CD1c-positive myeloid dendritic cell (primary cell): ENCODE measurements around the gene COMMD10.
"Not testable (repeated sequence)": the region's sequence is repeated elsewhere in the genome, so short reads cannot be mapped to it uniquely, and the experiment has no call there.

Source experiments
- DNase-seq: peaks from one replicate; pipeline ENCODE4 v3.0.0-alpha.2; 2016; ENCODE audit errors: extremely low spot score

COMMD10 gene

DNA sequence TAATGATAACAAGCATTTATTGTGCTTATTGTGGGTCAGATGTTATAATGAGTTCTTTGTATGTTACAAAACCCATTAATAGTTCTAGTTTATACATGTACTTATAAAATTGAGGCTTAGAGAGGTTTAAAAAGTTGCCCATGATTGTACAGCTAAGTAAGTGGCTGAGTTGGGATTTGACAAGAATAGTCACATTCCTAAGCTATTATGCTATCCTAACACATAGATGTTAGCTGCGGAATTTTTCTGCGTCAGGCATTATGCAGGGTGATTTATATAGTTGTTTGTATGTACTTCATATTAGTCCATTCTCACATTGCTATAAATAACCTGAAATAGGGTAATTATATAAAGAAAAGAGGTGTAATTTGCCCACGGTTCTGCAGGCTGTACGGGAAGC lies 12.5 kb downstream of the COMMD10 start:
- no peak for DNase-seq

DNA sequence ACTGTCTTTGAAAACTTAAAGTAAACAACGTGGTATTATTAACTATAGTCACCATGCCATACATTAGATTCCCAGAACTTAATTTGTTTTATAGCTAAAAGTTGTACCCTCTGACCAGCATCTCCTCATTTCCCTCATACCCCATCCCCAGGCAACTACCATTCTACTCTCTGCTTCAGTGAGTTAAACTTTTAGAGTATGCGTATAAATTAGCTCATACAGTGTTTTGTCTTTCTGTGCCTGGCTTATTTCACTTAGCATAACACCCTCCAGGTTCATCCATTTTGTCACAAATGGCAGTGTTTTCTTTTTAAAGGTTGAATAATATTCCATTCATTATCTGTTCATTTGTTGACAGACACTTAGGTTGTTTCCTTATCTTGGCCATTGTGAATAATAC lies 14.2 kb downstream of the COMMD10 start:
- no peak for DNase-seq

DNA sequence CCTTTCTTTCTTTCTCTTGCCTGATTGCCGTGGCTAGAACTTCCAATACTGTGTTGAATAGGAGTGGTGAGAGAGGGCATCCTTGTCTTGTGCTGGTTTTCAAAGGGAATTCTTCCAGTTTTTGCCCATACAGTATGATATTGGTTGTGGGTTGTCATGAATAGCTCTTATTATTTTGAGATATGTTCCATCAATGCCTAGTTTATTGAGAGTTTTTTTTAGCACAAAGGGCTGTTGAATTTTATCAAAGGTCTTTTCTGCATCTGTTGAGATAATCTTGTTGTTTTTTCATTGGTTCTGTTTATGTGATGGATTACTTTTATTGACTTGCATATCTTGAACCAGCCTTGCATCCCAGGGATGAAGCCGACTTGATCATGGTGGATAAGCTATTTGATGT lies 20.1 kb downstream of the COMMD10 start:
- DNase-seq = not testable (repeated sequence)

DNA sequence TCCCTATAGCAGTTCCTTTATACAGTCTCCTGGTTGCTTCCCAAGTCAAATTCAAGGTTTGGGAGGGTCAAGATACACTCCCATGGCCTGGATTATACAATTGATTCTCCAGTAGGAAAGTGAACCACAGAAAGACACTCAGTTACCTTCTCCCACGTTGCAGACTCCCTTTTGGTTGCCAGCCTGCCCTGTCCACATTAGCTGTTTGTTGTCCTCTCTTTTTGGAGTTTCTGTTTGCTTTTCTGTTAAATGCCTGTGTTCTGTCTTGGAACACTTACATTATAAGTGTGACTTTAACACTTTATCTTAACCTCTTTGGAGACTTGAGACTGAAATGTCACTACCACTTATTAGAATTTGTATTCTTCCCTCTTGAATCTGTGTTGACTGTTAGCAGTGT lies 30.3 kb downstream of the COMMD10 start:
- DNase-seq = no peak

DNA sequence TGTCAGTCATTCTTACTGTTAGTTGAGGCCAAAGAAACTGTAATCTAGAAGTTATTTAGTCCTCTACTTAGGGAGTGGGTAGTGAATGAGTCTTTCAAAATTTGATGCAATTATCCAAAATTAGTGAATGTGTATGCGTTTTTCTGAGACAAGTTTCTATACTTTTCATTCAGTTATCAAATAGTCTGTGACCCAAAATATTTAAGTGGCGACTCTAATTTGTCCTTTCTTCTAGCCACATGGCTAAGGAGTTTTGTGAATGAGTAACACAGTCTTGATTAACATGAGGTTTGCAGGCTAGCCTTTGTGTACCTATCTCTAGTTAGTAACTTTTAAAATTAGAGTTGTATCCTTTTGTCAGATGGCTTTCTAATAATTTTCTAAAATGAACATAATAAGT lies 45.6 kb downstream of the COMMD10 start:
- DNase-seq = no peak

DNA sequence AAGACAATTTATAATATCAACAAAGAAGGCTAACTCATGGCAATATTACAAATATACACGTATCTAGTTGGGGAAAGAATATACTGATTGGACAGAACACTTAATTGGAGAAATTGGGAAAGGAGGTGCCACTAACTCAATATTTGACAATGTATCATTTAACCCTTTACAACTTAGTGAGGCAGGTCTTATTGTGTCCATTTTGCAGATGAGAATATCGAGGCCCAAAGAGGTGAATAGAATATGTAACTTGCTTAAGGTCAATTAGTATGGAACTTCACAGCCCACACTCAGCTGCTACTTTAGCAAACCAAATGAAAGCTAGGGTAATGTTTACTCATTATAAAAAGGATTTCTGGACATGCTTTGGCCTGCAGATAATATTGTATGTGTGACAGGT lies 46.2 kb downstream of the COMMD10 start:
- DNase-seq = no peak

DNA sequence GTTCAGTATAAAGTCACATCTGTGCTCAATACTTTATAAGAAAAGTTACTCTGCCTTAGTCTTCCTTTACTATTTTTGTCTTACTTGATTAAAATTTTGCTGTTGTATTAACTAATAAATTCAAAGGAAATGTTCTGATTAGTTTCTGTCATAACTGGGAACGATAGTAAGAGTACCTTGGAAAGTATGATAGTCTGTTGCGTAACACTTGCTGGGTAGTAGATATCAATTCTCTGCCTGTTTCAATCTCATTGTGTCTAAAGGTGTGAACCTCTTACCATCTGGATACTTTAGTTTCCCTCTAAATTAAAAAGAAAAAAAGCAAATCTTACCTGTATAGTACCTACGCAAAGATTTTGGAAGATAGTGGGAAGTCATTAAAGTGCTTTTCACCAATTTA lies 48.5 kb downstream of the COMMD10 start:
- DNase-seq = no peak

DNA sequence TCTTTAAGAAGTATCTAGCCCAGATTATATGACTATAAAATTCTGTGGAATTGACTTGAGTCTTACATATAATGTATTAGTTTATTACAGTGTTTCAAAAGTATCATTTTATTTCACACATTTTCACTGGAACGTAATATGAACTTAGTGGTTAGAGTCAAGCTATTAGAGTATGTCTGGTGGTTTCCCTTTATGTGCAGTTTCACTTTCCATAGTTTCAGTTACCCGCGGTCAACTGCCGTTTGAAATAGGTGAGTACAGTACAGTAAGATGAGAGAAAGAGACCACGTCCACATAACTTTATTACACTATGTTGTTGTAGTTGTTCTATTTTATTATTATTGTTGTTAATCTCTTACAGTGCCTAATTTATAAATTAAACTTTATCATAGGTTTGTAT lies 50.5 kb downstream of the COMMD10 start:
- peak; percentile 4 for DNase-seq

DNA sequence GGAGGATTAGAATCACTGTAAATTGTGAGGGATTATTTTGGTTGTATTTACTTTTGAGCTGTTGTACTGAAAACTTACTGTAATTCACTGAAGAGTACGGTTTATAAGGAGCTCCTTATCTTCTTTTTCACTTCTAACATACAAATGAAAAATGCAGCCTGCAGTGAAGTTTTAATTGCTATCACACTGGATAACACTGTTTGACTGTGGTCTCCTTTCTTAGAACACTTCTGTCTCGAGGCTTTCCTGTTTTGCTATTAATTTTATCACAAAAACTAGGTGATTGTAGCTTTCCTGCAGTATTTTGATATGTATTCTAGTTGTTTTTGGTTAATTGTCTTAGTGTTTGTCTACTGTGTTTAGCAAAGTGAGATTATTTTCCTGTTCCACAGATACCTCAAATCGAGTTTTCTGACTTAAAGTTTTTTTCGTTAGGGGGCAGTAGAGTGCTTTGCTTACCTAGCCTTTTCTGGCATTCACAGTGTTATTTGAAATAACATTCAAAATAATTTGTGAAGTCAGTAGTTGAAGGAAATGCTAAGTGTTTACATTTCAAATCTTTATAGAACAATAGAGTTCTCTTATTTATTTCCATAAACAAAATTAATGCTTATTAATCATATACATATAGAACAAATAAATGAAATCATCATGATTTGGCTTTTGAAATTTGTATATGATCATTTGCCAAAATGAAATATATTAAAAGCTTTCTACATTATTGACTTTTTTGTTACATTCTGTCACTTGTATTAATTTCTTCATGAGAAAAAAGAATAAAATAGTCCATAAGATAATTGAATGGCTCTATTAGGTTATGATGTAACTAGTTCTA lies 52.9 kb downstream of the COMMD10 start:
- peak; percentile 66 for DNase-seq

DNA sequence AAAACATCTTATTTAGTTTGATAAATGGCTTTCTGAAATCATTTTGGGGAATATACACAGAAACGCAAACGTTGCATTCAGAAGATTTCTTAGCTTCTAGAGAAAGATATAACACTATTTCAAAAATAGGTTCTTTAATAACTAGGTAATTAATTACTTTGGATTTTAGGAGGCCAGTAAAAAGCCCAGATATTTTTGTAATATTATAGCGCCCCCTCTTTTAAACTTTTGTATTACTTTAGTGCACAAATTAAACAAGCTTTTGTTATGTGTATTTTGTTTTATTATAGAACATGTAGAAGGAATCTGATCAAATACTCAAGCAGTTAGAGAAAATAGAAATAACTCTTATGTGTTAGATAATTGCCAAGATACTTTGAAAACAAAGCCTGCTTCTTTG lies 57.7 kb downstream of the COMMD10 start:
- DNase-seq = no peak

DNA sequence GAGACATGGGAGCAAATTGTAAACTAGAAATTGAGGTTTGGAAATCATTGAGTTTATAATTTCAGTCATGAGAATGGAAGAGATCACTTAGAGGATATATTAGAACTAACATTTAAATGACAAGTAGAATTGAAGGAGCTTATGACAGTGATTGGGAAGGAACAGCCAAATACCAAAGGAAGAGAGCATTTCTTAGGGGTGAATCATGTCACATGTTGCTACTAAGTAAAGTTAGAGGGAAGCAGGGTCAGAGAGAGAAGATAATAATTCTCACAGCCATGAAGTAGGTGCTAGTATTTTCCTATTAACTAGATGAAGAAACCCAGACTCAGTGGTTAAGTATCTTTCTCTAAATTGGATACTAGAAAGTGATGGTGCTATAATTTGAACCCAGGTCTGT lies 59.3 kb downstream of the COMMD10 start:
- DNase-seq = no peak

DNA sequence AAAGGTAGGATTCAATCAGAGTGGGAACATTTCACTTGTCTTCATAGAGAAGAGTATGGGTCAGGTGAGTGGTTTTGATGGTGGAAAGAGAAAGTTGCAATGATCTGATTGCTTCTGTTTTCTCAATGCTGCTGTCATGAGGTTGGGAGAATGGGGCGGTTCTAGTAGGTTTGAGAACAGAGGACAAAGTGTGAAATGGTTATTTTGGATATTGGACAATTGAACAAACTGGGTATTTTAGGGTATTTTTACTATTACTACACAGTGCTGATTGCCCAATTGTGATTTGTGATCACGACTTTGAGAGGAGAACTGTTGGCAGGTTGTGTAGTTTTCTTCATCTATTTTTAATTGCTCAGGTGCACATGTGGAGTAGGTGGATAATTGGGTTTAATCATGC lies 60.2 kb downstream of the COMMD10 start:
- DNase-seq = no peak

DNA sequence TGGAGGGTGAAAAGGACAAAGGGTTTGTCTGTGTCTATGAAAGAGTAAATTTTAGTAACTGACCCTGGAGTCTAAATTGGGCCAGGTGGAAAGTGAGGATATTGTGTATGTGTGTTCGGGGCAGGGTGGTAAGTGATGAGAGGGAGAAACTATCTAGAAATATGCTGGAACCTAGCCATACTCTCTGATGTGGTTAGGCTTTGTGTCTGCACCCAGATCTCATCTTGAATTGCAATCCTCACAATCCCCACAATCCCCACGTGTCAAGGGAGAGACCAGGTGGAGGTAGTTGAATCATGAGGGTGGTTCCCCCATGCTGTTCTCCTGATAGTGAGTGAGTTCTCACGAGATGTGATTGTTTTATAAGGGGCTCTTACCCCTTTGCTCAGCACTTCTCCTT lies 60.6 kb downstream of the COMMD10 start:
- no peak for DNase-seq

DNA sequence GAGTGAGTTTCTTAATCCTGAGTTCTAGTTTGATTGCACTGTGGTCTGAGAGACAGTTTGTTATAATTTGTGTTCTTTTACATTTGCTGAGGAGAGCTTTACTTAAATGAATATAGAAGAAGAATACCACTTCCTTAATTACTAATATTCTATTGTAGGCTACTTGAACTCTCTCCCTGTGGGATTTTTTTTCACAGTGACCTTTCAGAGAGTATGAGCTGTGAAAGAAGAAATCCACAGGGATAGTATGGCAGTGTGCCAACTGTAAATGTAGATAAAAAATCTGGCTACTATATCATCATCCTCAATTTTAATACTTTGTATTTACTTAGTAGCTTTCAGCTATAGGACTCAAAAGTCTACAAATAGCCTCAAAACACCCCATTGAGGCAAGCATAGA lies 67.3 kb downstream of the COMMD10 start:
- DNase-seq = no peak

DNA sequence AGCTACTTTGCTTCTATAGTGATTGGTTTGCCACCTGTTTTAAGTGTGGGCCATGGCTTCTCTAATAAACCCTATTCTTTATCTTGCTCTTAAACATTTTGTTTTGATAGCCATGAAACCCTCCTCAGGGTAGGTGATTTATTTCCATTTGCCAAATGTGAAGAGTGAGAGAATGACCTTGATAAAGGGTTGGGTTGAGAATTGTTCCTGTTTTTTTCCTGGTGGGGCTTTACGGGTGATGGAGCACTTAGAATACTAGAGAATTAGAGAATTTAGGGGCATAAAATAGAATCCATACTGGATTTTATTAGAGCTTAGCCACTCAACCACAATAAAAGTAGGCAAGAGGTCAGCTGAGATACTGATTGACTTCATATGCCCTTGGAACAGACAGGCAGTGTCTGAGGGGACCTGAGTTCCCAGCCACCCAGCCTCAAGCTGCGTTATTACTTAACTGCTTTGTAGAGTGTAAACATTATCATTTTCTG lies 68.9 kb downstream of the COMMD10 start:
- no peak for DNase-seq

DNA sequence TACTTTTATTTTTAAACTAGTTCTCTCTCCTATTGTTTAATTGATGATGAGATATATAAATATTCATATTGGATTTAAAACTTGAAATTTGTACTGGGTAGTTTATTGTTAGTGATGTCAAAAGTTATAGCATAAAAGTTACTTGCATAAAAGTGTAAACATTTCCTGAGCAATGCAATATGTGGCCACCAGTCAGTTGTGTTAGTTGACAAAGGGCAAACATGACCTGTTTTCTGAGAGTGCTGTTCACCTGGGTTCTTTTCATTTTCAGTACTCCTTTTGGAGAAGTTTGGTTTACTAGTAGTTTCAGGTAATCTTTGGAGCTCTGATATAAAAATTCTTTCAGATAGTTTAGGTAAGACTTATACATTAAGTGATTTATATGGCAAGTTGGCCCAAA lies 69.4 kb downstream of the COMMD10 start:
- DNase-seq = no peak

DNA sequence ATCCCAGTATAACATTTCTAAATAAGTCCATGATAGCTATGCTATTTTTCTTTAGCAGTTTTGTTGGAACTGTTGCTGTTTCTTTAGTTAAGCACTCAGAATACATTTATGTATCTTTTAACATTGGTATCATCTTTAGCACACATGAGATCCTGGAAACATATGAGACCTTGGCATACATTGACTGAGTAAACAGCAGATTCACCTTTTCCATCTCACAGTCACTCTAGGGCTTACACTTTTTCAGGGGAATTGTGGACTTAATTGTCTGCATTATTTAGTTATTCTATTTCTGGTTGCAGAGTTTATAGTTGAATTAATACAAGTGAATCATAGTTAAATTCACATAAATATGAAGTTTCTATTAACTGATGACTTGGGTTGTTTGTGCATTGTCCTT lies 70.1 kb downstream of the COMMD10 start:
- DNase-seq = no peak

DNA sequence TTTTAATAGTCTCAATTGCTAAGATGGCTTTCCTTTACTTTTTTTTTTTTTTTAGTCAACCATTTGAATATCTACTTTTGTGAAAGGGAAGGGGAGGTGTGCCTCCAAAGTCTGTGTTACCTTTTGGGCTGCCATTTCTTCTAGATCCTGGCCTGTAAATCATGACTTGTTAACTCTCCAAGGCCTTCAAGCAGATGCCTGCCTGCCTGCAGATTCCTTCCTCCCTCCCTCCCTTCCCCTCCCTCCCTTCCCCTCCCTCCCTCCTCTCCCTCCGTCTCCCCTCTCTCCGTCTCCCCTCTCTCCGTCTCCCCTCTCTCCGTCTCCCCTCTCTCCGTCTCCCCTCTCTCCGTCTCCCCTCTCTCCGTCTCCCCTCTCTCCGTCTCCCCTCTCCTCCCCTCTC lies 73.1 kb downstream of the COMMD10 start:
- DNase-seq = no peak

DNA sequence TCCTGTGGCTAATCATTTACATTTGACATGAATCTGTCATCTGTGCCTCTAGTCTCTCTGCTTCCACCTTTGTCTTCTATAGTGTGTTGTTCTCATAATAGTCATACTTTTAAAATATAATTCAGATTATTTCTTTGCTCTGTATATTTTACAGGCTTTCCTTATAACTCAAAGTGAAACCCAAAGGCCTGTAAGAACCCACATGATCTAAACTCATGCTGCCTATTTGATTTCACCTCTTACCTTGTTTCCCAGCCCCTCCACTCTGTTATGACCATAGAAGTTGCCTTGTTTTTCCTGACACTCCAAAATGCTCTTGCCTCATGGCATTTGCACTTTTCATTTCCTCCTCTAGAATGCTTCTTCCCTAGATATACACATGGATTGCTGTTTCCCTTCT lies 74.2 kb downstream of the COMMD10 start:
- DNase-seq = no peak

DNA sequence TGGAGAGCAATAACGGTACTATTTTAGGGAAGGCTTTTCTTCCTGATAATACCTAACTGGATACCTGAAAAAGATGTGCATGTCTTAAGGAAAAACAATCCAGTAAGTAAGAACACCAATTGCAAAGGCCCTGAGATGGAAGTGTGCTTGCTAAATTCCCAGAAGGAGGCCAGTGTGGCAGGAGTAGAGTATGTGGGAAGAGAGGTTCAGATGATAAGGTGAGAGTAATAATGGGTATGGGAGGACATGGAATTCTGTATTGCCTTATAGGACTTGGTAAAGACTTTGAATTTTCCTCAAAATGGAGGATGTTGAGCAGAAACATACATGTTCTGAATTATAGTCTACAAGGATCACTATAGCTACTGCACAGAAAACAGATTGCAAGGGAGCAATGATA lies 89.3 kb downstream of the COMMD10 start:
- DNase-seq = no peak

DNA sequence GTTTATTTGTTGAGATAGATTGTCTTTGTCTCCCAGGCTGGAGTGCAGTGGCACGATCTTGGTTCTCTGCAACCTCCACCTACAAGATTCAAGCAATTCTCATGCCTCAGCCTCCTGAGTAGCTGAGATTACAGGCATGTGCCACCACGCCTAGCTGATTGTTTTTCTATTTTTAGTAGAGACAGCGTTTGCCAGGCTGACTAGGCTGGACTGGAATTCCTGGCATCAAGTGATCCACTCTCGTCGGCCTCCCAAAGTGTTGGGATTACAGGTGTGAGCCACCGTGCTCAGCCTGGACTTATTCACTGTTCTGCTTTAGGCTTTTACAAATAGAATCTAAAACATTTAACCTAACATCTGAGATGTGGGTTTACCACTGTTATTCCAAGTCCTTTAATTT lies 91.3 kb downstream of the COMMD10 start:
- DNase-seq = no peak

DNA sequence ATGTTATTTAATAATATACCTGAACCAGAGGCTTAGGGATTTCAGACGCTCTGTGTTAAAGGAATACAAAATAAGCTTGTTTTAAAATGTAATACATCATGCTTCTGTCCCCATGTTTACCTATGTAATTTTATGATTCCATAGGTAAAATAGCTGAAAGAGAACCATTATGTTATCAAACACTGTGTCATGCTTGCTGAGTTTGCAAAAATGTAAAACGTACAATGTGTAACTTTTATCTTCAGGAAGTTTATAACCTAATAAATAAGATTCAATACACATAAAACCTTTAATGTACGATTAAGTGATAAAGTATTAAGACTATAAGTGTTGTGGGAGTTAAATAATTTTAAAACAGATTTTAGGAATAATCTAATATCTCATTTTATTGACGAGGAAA lies 94.1 kb downstream of the COMMD10 start:
- no peak for DNase-seq

DNA sequence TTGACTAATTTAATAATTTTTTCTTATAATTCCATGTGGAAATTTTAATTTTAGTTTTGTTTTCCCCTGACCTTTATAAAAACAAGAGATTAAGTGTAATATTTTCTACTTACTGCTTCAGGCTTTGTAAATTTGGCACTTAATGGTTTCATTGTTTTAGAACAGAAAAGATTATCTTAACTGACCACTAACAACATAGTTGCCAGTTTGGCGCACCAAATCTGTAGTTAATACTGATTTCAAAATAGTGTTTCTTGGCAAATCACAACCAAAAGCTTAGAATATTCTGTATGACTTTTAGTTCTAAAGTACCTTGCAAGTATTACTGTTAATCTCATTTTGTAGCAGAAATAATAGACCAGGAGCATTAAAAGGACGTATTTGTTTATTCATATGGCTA lies 124.3 kb downstream of the COMMD10 start:
- no peak for DNase-seq

DNA sequence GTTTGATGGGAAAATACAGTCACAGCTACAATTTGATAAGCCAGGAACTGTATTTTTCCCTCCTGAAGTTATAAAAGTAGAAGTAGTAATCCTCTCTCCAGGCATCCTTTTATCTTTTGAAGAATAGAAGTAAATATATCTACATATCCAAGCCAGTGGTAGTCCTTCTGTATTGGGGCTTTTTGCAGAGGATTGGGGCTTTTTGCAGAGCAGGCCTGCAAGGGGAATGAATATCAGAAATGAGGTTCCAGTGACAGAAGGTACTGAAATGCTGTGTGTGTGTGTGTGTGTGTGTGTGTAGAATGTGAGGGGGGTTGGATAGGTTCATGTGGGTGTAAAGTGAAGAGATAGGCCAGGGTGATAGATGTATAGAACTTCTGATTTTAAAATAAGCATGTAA lies 127.4 kb downstream of the COMMD10 start:
- no peak for DNase-seq
